ENCODE measurements around the gene TRERF1.

DNA sequence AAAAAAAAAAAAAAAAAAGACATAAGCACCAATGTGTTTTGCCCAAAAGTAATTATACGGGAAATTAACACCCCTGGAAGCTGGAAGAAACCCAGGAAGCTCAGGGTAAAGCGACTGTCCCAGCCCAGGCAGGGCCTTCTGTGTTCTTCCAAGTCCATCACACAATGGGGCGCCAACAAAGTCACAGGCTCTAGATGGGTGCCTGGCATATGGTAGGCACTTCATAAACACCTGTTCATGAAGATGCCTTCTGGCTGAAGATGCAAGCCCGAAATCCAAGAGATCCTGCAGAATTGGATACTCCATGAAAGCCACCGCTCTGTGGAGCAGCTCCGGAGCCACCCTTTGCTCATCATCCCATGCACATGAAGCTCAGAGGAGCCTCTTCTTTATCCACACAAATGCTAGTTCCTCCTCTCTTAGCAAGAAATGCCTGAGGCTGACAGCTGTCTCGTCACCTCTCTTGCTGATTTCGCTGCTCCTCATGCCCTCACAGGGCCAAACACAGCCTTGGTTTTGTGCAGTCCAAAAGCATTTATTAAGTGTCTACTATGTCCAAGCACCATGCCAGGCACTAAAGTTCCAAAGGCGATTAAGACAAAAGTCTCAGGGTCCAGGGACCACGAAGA, 76.6 kb downstream of the TRERF1 start:
- TF ChIP-seq POLR2AphosphoS5 (IDR thresholded peaks at IDR 0.05; ENCODE audit: borderline replicate concordance, low read depth, low read length) (no peak), EZH2 (IDR thresholded peaks at IDR 0.05) (no peak)

All from SK-N-MC (cell line).